GM12878 (cell line): ENCODE measurements around the gene SLC39A11. TPM values are rescaled to one million over a fixed set of nuclear protein-coding genes. Genes with fewer than 3 reads are reported as not detected.

ENCODE experiments used
- ATAC-seq: fragments of 200-7000 bp; cut with Tn5 transposase; 3 replicates; pipeline ENCODE4 v1.9.1; 2020; ENCODE audit warnings: mild to moderate bottlenecking, moderate library complexity
- BruUV-seq: library from RNA; stranded (reverse); fragments of 400-500 nt; replicated peaks from 2 replicates; lab custom pipeline; 2021; lab: Mats Ljungman, UMichigan
- CTCF ChIA-PET: fragments of 300-600 bp; sonication (Branson Sonifier 250); formaldehyde crosslinking; extraction: SDS; loops from one replicate; lab custom pipeline; 2021; ENCODE audit warnings: inconsistent platforms; lab: Yijun Ruan, JAX
- POLR2A ChIA-PET: fragments of 350-600 bp; formaldehyde crosslinking; extraction: SDS; loops from one replicate; lab custom pipeline; 2021; ENCODE audit warnings: inconsistent platforms; lab: Charles Lee
- RAD21 ChIA-PET: fragments of 300-600 bp; sonication (Branson Sonifier 250); formaldehyde crosslinking; loops from one replicate; lab custom pipeline; 2023; ENCODE audit warnings: antibody characterized with exemption; ENCODE audit not compliant: unreplicated experiment; lab: Charles Lee
- SMC1A ChIA-PET: fragments of 300-600 bp; sonication (Branson Sonifier 250); formaldehyde crosslinking; loops from one replicate; lab custom pipeline; 2023; ENCODE audit not compliant: unreplicated experiment, uncharacterized antibody; lab: Charles Lee
- DNase-seq: peaks from one replicate; pipeline ENCODE4 v3.0.0-alpha.2; 2011; ENCODE audit warnings: low read depth, low spot score
- FAIRE-seq: peaks from 3 replicates; lab custom pipeline; 2011; peaks lifted over from hg19 to GRCh38; lab: Jason Lieb, UNC
- H2AFZ ChIP-seq: 2 replicates; pipeline ENCODE4 v1.6.0; 2011; ENCODE audit warnings: low read depth, low read length, control low read depth; ENCODE audit not compliant: control insufficient read depth
- H3K27ac ChIP-seq: 2 replicates; pipeline ENCODE4 v1.5.1; 2011; ENCODE audit warnings: control low read depth; ENCODE audit not compliant: control insufficient read depth, insufficient read depth
- H3K27me3 ChIP-seq, 2 experiments: replicated peaks in 1 of 2; 2 replicates each; pipeline versions ENCODE4 v1.6.0 to v1.6.1; 2011; ENCODE audit warnings: low read length in 1 of 2; ENCODE audit not compliant: control insufficient read depth in 2 of 2, insufficient read depth in 2 of 2
- H3K36me3 ChIP-seq, 2 experiments: 2 replicates each; pipeline ENCODE4 v1.5.1; 2011; ENCODE audit warnings: low read length in 1 of 2; ENCODE audit not compliant: control insufficient read depth in 2 of 2, insufficient read depth in 2 of 2
- H3K4me1 ChIP-seq: 2 replicates; pipeline ENCODE4 v1.6.1; 2011; ENCODE audit warnings: mild to moderate bottlenecking, low read length, moderate library complexity, mixed read lengths; ENCODE audit not compliant: control insufficient read depth, insufficient read depth
- H3K4me2 ChIP-seq: 2 replicates; pipeline ENCODE4 v1.6.0; 2011; ENCODE audit warnings: control low read depth; ENCODE audit not compliant: control insufficient read depth, insufficient read depth
- H3K4me3 ChIP-seq: fragments of 200-600 bp; sonication (generic); 2 replicates; pipeline ENCODE4 v1.5.1; 2016
- H3K79me2 ChIP-seq: 2 replicates; pipeline ENCODE4 v1.6.0; 2011; ENCODE audit warnings: low read length; ENCODE audit not compliant: control insufficient read depth, insufficient read depth
- H3K9ac ChIP-seq: 2 replicates; pipeline ENCODE4 v1.8.0; 2011; ENCODE audit warnings: low read length, control low read depth, mixed read lengths; ENCODE audit not compliant: control insufficient read depth, insufficient read depth
- H3K9me3 ChIP-seq: replicated peaks from 3 replicates; pipeline ENCODE4 v1.5.1; 2011; ENCODE audit warnings: mild to moderate bottlenecking, low read length; ENCODE audit not compliant: control insufficient read depth, insufficient read depth
- H4K20me1 ChIP-seq: 2 replicates; pipeline ENCODE4 v1.6.0; 2011; ENCODE audit not compliant: control insufficient read depth, insufficient read depth
- CTCF ChIP-seq, 3 experiments: IDR thresholded peaks in 2 of 3; conservative IDR thresholded peaks in 1 of 3; 2 replicates each; pipeline ENCODE4 v1.5.1; 2011; ENCODE audit warnings: low read depth in 3 of 3, low read length in 3 of 3, mild to moderate bottlenecking in 3 of 3, control low read depth in 2 of 3, moderate library complexity in 2 of 3, inconsistent platforms in 1 of 3, mixed read lengths in 1 of 3; ENCODE audit not compliant: control insufficient read depth in 2 of 3, insufficient read depth in 1 of 3; ENCODE audit errors: extremely low read depth in 1 of 3
- IKZF2 ChIP-seq, 2 experiments: fragments of 450-650 bp; IDR thresholded peaks; 2 replicates each; pipeline ENCODE4 v1.6.1; 2017; ENCODE audit warnings: mild to moderate bottlenecking in 2 of 2, moderate library complexity in 2 of 2
- TBL1XR1 ChIP-seq: IDR thresholded peaks from 2 replicates; pipeline ENCODE4 v1.6.1; 2012; ENCODE audit warnings: low read depth, low read length, improper control_type of control experiment
- ZNF592 ChIP-seq: fragments of 450-650 bp; IDR thresholded peaks from 2 replicates; pipeline ENCODE4 v1.6.1; 2017; ENCODE audit warnings: mild to moderate bottlenecking, moderate library complexity
- WGBS: methylation state at CpG from one replicate; pipeline ENCODE4 v1.1.6; 2016; ENCODE audit warnings: low lambda C conversion rate; ENCODE audit not compliant: insufficient replicate concordance, insufficient coverage; ENCODE audit errors: missing lambda C conversion rate; 5-methylcytosine and 5-hydroxymethylcytosine counted together
- in situ Hi-C: fragments of 300-500 bp; cut with MboI; formaldehyde crosslinking; loops from 9 replicates; pipeline ENCODE4 v1.14.3; 2018; ENCODE audit warnings: mixed read lengths
- intact Hi-C: fragments of 100-400 bp; cut with micrococcal nuclease; formaldehyde crosslinking; loops from one replicate; pipeline ENCODE4 v1.14.2; 2022; ENCODE audit not compliant: unreplicated experiment
- polyA plus RNA-seq, 11 experiments: library from polyadenylated mRNA; depleted of rRNA in 4 of 11; unstranded in 6 of 11; stranded (reverse) in 5 of 11; fragments of >200 nt; fragmentation: Nextera tagmentation in 4 of 11; fragmentation: Illumina TruSeq in 1 of 11; extraction: Ambion mirVana in 4 of 11; extraction: Trizol in 1 of 11; gene quantifications; 1 replicate in 1 of 11; 2 replicates in 10 of 11; pipeline versions ENCODE4 v1.2.1 to v1.2.3, GENCODE V29; 2011 to 2016; ENCODE audit warnings: inconsistent platforms in 2 of 11, missing spikeins in 2 of 11, low read depth in 1 of 11
- total RNA-seq, 4 experiments: library from RNA; depleted of rRNA in 3 of 4; stranded (reverse); fragments of >200 nt in 3 of 4; fragmentation: Illumina TruSeq in 1 of 4; extraction: Trizol in 1 of 4; gene quantifications; 2 replicates each; pipeline versions ENCODE4 v1.2.1 to v1.2.3, GENCODE V29; 2013 to 2021

The SLC39A11 gene
- total and polyA plus RNA-seq, 10 of the 15 experiments (the other 5 are each of a cell fraction or from before 2014, with no cell fraction given), result 8.6 to 23.8 (median 14.0) TPM

GRCh38 chr17:72661116-72661944, 431.2 kb downstream of the SLC39A11 start:
- BruUV-seq, result no TSS peak
- Histone ChIP-seq H2AFZ (no peak overlapping the region), H3K4me1 (peaks cover 4% of the 10 kb centered on the region; the same call in 1 of the 2 replicates), H3K79me2 (no peaks in the 10 kb centered on the region), H3K36me3 (no peaks in the 10 kb centered on the region), H4K20me1 (no peaks in the 10 kb centered on the region), H3K4me2 (no peak overlapping the region), H3K9ac (no peak overlapping the region), H3K27ac (no peak overlapping the region), H3K9me3 (no peaks in the 10 kb centered on the region; the same call in 2 of the 3 replicates), H3K27me3 (no peaks in the 10 kb centered on the region), H3K4me3 (no peak overlapping the region)
- ChIA-PET RAD21 (interaction anchor here (1.3 kb wide), 2 partner anchors 102 to 105 kb away, joined by 3 to 8 read pairs; no protein-coding TSS in a partner anchor), CTCF (interaction anchor here (0.7 to 4.8 kb wide), 6 partner anchors 16 to 102 kb away, joined by 3 to 65 read pairs (median 4); no protein-coding TSS in a partner anchor), SMC1A (interaction anchor here (1.5 to 1.8 kb wide), 2 partner anchors 64 to 102 kb away, joined by 5 to 10 read pairs; no protein-coding TSS in a partner anchor), POLR2A (no interaction called here)
- no peak for DNase-seq
- intact Hi-C loops (no loop called here), in situ Hi-C loops (no loop called here)
- no peak for FAIRE-seq
- WGBS, result 81% methylated on average over 21 of the region's 21 CpGs
- no peak for TF ChIP-seq IKZF2 (IDR thresholded peaks at IDR 0.05)
- peak in 1 of 3 experiments; percentile 18; a peak in 1 of 6 replicates for TF ChIP-seq CTCF (IDR thresholded peaks at IDR 0.05 in 2 of 3, conservative IDR thresholded peaks at IDR 0.05 in 1 of 3; ENCODE audit: control insufficient read depth in 2 of 3, extremely low read depth in 1 of 3, insufficient read depth in 1 of 3, low read depth in 3 of 3, low read length in 3 of 3)
- TF ChIP-seq ZNF592, result no peak
- no peak for TF ChIP-seq TBL1XR1
- ATAC-seq, result no peak
